Islet of Langerhans (tissue), 1 donor: ENCODE results near the gene IL1RAPL1.

Experiments used
- FAIRE-seq: peaks from one replicate; lab custom pipeline; 2011; peaks lifted over from hg19 to GRCh38; lab: Jason Lieb, UNC

The IL1RAPL1 gene

DNA sequence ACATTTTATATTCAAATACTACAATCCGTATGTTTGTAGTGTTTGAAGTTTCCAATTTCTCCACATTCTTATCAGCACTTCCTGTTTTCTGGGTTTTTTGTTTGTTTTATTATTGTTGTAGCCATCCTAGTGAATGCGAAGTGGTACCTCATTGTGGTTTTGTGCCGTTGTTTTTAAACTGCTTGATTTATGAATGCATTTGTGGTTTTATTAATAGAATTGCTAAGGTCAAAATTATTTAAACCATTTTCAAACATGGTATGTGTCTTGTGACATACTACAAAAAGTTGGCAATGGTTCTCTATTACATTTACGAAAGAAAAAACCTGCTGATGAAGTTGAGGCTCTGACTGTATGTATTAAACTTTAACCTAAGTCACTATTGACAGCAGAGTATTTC is 848.1 kb downstream of the IL1RAPL1 start:
- no peak for FAIRE-seq

DNA sequence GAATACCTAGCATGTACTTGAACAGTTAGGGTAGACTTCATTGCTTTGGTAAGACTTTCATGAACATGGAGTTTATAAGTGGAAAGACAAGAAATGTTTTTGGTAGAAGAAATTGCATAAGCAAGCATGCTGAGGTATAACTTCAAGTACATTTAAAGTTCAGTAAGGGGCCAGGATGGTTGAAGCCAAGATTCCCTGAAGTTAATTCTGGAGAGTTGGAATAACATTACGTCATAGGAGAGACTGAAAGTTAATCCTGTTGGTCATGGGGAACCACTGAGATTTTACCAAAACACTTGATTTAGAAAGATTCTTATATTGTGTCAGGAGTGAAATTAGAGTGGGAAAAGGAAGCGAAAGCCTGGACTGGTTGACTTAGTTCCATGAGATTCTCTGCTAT is 860.6 kb downstream of the IL1RAPL1 start:
- no peak for FAIRE-seq

DNA sequence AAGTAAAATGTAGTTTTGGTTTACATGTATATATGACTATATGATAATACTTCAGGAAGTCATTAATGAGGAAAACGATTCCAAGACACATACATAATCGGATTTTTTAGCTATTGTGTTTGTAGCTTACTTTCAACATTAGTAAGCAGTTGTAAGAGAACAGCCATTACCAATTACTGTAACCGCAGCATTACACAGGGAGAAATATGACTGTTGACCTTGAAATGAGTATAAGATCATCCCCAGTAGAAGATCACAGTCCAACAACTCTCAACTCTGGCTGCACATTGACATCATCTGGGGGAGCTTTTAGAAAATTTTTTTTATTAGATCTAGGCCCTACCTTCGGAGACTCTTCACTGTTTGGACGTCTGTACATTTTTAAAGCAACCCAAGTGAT is 866.1 kb downstream of the IL1RAPL1 start:
- FAIRE-seq = no peak

DNA sequence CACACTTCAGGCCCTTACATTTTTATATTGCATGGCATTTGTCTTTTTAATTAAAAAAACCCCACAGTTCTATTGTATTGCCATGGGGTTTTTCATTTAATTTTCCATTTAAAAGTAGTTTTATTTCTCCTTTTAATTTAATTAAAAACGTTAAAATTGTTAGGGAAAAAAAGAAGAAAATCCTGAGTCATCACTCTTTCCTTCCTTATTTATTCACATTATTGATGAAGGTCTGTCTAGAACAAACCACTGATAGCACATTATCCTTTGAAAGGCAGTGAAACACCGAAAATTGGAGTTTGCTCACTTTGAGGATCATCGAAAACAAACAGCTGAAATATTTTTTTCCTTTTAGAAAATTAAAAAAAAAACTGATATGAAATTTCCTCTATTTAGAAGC is 868.5 kb downstream of the IL1RAPL1 start:
- no peak for FAIRE-seq

DNA sequence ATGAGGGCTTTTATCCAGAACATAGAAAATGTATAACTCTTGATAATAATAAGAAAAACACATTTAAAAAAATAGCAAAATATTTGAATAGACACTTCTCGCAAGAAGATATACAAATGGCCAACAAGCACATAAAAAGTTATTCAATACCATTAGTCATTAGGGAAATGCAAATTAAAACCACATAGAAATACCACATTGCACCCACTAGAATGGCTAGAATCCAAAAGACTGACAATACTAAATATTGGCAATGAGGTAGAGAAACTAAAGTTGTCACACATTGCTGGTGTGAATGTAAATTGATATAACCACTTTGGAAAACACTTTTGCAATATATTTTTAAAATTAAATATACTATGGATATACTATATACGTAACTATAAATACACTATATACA is 873.8 kb downstream of the IL1RAPL1 start:
- peak; percentile 58 for FAIRE-seq

DNA sequence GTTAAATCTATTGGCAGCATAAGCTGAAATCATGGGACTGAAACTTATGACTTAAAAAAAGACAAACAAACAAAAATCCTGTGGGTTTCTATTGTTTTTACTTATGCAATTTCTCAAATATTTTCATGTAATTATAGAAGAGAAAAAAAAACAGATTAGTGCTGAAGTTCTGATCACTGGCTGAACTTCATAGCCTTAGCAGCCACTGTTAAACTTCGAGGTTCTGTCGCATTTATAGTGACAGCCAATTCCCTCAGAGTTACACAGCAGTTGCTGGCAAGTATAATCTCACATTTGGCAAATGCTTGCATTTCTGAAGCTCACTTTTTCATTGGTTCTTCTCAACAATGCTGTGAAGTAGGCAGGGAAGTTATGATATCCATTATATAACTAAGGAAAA is 879.2 kb downstream of the IL1RAPL1 start:
- no peak for FAIRE-seq

DNA sequence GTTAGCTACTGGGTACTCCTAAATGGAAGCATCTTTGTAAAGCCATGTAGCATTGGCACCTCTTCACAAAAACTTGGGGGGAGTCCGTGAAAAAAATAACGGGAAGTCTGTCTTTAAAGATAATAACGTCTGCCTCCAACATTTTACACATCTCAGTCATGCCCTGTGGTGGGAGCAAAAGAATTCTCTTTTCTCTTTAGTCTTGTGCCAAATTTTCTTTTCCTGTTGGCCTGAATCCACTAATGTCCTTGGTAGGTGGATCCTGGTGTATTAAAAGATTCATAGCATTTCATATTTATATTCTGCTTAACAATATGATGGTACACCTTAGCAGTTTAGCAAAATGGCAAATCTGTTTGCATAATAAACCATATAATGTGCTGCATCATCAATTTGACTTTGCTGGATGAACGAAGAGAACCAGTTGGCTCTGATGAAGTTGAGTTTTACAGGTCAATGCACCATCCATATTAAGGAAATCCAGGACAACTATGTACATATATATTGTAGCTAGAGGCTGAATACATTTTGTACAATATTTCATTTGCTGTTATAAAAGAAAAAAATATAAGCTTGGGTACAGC is 881.8 kb downstream of the IL1RAPL1 start:
- no peak for FAIRE-seq

DNA sequence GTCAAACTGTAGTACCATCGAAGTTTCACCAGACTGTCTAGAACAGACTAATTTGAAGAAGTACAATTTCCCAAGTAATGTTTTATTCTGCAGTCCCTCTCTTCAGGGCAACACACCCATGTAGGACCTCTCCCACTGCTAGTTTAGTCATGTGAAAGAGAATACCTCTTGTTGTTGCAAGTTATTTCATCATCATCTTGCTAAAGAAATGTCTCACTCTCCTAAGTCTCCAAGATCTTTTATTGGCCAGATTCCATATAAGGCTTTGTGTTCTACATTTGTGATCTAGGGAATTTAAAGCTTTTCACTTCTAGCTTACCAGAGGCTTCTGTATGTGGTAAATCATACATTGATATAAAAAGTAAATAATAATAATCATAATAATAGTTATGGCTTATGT is 882.8 kb downstream of the IL1RAPL1 start:
- FAIRE-seq = no peak

DNA sequence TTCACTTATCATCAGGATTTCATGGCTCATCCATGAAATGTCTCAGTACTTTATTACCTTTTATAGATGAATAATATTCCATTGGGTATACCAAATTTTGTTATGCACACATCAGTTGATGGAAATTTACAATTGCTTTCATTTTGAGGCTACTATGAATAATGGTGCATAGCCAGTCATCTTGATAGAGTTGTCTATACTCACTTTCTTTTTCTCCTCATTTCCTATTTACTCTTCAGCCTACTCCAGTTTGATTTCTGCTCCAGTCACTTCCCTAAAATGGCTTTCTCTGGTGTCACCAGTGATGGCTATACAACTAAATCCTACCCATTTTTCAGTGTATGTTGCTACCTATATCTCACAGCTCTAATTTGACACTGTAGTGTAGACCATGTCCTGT is 884.6 kb downstream of the IL1RAPL1 start:
- FAIRE-seq = no peak

DNA sequence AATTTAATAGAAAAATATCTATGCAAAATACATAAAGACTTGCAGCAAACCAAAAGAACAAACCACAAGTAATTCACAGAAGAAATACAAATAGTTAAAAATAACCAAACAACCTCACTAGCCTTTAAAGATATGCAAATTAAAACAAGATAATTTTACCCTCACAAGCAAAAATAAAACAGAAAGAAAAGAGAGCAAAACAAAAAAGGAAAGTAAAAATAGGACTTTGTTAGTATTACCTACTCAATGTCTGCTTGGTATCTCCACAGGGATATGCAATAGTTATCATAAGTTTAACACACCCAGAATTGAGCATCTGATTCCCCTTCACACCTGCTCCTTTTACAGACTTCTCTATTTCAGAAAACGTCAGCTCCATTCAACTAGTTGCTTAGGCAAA is 890.6 kb downstream of the IL1RAPL1 start:
- FAIRE-seq = no peak

DNA sequence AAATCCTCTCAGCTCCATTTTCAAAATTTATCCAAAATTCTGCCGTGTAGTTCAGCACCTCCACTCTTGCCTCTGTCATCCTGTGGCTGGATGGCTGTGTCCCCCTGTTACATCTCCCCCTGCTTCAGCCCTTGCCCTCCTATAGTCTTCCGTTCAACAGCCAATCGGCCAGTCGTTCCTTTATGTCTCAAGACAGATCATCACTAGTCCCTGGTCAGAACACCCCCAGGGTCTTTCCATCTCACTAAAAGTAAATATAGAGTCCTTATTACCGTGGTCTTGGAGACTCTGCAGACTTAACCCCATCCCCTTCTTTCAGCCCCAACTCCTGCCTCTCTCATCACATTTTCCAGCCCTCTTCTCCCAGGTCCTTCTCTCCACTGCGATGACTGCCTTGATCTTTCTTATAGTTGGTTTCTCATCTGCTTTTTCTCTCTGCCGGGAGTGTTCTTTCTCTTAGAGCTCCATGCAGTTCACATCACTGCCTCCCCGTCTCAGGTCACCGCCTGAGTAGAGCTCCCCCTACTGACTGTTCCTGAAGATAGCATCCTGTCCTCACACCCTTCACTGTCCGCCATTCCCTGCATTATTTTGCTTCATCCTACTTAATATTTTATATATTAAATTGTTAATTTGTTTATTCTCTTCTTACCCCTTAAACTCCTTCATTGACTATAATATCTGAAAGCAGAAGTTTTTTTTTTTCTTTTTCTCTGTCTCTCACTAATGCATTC is 891.3 kb downstream of the IL1RAPL1 start:
- FAIRE-seq = no peak

DNA sequence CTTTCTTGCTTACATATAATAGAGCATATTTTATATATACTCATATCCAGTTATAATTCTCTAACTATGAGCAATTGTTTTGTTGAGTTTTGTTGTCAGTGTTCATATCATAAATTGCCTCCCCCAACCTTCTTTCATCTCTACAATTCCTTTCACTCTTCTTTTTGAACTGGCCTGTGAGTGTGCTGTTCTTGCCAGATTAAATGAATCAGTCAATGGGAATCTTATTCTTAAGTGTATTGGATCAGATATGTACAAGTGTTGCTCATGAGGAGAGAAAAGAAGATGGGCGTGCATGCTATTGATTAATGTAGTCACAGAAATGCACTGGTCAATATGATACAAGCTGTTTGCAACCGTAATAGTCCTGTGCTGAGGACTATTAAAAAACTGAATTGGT is 900.0 kb downstream of the IL1RAPL1 start:
- FAIRE-seq = no peak

DNA sequence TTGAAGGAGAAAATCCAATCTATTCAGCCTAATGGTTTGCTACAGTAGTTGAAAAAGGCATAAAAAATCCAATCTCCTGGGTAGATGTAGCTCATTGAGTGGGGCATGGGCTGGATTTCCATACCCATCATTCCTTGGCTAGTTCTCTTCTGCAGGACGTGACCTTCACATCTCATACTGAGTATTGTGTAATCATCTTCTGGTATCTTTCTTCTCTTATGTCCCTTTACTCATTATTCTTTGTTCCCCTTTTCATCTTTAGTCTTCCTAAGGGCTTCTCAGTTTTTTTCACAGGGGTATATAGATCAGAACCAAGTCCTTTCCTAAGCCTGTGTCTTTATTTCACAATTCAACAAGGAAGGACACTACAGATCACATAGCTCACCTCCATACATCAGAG is 900.5 kb downstream of the IL1RAPL1 start:
- no peak for FAIRE-seq

DNA sequence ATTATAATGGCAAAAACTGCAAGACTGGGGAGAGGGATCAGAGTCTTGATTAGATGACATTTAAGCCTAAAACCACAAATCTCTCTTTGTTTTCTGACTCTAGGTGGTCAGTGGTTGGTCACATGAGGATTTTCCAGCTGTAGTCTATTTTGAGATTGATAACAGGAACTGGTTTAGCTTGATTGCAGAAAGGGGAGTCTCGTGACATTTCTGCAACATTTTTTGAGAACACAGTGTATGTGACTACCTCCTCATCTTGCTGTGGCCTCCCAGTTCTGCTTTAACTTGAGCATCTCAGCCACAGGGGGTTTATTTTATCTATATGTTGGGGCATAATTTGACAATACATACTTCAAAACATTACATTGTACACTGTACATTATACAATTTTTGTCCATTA is 901.7 kb downstream of the IL1RAPL1 start:
- no peak for FAIRE-seq

DNA sequence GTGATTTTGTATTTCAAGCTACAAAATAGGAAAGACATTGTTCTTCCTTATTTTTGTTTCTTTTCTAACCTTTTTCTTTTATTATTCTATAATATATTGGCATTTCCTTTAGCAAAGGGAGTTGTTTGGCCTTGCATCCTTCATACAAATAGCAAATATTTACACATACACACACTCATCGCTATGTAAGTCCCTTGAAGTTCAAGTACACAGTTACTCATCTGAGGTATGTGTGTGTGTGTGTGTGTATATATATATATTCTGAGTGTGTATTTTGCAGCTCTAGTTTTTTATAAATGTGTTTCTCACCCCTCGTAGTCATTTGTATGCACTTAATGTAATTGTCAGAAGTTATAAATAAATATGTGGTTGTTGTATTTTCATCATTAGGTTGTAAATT is 903.4 kb downstream of the IL1RAPL1 start:
- no peak for FAIRE-seq

DNA sequence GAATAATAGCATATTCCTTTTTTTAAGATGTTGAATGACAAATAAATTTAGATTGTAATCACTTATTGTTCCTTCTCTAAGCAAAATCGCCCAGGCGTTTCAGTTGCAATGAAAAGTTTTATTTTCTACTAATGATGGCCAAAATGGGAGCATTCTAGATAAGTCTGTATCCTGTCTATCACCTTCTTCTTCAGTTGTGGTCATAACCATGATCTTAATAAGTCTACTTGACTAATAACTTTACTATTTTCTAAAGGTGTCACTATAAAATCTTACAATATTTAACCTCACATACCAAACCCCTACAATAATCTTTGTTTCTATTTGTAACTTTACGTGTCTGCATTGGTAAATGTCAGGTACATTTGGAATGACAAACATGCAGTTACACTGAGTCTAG is 904.4 kb downstream of the IL1RAPL1 start:
- no peak for FAIRE-seq

DNA sequence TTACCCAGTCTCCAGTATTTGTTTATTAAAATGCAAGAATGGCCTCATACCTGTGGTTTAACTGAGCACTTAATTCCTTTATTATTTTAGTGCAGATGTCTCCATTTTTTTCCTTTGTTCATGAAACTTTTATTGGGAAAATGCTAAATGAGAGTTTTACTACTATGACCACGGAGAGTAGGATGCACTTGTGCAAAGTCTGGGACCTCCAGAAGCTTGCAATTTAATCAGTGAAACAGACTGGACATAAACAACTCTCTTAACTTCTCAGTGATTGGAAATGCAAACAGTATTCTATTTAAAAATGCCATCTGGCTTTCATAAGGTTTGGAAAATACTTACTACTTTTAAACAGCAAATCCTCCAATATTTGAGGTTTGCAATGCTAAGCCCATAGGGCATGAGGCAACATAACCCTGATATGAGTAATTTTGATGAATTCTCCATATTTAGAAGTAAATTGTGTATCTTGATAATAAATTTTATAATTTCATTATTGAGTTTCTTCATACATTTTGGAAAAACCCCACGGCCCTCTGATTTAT is 909.5 kb downstream of the IL1RAPL1 start:
- no peak for FAIRE-seq

DNA sequence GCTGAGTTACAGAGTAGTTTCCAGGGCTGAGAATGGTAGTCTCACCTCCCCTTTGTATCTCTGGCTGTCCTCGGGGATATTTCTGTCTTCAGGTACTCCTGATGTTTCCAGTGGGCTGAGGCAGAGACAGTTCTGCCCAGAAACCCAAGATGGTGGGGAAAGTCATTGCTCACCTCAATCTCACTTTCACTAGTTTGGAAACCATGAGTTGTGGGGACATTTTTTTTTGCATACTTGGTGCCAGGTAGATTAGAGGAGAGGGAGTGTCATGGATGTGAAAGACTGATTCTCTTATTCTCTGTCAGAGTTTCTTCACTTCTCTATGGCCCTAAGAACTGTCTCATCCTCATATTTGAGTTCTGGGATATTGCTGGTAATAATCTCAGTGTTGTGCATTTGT is 919.5 kb downstream of the IL1RAPL1 start:
- FAIRE-seq = no peak

DNA sequence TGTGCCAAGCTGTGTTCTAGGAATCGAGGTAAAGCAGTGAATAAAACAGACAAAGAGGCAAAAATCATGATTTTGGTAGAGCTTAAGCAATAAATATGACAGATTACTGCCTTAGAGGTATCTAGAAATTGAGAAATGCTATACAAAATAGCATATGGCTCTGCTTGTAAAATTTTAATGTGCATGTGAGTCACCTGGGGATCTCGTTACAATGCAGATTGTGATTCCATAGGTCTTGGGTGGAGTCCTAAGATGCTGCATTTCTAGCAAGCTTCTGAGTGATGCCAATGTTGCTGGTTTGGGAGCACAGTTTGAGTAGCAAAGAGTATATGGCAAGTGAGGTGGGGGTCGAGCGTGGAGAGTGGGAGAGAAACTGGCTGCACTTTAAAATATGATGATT is 930.9 kb downstream of the IL1RAPL1 start:
- FAIRE-seq = no peak

DNA sequence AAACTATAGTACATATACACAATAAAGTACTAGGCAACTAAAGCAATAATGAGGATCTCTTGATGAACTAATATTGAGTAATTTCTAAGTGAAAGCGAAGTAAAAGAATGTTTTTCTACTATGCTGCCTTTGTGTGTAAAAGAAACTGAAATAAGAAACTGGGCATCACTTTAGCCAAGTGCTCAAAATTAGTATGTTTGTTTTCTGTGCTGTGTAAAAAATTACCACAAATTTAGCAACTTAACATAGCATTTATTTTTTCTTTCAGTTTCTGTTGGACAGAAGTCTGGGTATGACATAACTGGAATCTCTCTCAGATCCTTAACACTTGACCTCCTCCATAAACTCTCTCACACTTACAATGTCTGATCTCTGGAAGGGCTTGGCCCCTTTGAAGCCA is 941.0 kb downstream of the IL1RAPL1 start:
- FAIRE-seq = no peak

DNA sequence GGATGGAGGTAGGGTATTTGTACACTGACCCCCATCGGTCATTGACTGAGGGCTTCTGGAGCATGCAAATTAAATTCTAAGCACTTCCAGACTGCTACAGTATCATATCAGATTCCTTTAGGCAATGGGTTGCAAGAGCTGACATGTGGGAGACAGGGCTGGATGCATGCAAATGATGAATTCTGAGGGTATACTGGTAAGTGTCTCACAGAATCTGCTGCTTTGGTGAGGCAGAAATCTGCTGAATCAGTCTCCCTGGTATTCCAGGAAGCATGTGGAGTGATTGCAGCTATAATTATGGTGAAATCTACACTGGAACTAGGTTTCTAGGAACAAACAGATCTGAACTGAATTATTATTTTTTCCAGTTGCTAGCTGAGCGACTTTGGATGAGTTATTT is 943.3 kb downstream of the IL1RAPL1 start:
- no peak for FAIRE-seq

DNA sequence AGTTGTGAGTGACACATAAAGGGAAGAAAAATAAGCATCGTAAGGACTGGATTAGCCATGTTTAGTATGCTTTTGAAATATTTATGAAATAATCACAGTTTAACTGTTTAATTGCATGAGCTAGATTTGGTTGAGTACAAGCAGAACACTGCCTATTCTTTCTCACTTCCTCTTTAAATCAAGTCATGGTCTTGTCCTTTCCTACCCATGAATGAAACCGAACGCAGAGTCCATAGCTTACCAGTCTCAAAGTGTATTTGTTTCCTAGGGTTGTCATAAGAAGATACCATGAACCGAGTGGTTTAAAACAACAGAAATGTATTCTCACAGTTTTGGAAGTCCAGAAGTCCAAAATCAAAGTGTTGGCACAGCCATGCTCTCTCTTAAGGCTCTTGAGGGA is 944.1 kb downstream of the IL1RAPL1 start:
- FAIRE-seq = no peak

DNA sequence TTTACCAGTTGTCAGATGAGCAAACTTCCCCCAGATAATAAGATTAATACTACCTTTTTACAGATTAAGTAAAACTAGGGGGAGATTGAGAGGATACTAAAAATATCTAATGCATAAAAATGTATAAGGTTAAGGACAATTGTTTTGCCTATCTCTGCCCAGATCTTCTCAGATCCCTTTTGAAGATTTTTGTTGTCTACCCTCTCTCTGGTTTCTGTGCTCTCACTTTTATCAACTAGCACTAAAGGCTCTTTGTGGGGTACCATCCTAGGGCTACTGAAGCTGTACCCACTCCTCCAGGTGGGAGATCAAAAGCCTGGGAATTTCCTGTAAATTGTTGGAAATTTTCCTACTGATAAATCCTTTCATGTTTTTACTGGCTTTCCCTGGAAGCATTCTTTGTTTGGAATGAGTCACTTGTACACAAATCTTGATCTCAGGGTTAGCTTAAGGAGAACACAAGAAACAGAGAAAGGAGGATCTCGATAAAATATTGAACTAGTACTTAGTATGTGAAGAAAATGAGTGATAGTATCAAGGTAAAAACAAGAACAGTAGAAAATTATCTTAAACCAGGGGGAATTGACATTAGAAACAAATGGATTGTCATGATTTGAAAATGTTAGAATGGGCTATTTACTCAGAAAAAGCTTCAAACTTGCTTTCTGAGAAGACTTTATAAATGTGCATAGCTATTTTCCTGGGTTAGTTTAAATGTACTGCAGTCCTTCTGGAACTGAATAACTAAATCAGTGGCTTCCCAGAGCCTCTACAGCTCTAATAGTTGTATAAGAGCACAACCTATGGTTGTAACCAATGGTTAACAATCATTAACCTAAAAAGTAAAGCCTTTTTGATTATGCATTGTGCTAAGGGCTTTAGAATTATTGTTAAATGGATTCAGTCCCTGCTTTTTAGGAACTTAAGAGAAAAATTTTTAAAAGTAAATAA is 948.2 kb downstream of the IL1RAPL1 start:
- FAIRE-seq = no peak
